AG09319 (cell line): ENCODE measurements around the gene ZKSCAN5.
"Not testable (repeated sequence)": the region's sequence is repeated elsewhere in the genome, so short reads cannot be mapped to it uniquely, and the experiment has no call there.

Experiments used
- DNase-seq: peaks from one replicate; pipeline ENCODE4 v3.0.0-alpha.2; 2010; ENCODE audit warnings: low read depth; ENCODE audit errors: extremely low read depth
- CTCF ChIP-seq: IDR thresholded peaks from 2 replicates; pipeline ENCODE4 v1.5.1; 2011; ENCODE audit warnings: low read depth, mild to moderate bottlenecking, inconsistent platforms, low read length, moderate library complexity

Gene ZKSCAN5

GRCh38 chr7:99579956-99580777 is 75.7 kb downstream of the ZKSCAN5 start:
- TF ChIP-seq CTCF: peak; percentile 49

DNA sequence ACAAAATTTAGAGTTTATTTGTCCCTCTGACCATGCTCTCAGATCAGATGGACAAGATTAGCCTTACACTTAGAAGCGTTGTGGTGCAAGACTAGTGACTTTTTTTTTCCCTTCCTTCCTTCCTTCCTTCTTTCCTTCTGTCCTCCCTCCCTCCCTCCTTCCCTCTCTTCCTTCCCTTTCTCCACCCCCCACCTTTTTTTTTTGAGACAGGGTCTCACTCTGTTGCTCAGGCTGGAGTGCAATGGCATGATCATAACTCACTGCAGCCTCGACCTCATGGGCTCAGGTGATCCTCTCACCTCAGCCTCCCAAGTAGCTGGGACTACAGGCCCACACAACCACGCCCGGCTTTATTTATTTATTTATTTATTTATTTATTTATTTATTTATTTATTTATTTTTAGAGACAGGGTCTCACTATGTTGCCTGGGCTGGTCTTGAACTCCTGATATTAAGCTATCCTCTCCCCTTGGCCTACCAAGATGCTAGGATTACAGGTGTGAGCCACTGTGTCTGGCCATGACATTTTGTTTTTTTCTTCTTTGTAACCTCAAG is 76.4 kb downstream of the ZKSCAN5 start:
- DNase-seq: not testable (repeated sequence)

More at GRCh38 chr7:99579956-99580777, 75.7 kb downstream of the ZKSCAN5 start:
- DNase-seq: no peak
